Measurements from ENCODE around the gene SAMD10.
"Not testable (repeated sequence)": the region's sequence is repeated elsewhere in the genome, so short reads cannot be mapped to it uniquely, and the experiment has no call there.

Gene SAMD10

GRCh38 chr20:63931735-63932134 is 47.7 kb downstream of the SAMD10 start:
- no peak overlapping the region for H3K4me3 ChIP-seq (ENCODE audit: low read depth, low read length)
- no peak for TF ChIP-seq CTCF (IDR thresholded peaks at IDR 0.05; ENCODE audit: low read depth, low read length, missing control alignments)
- DNase-seq (ENCODE audit: low read depth), result no peak

DNA sequence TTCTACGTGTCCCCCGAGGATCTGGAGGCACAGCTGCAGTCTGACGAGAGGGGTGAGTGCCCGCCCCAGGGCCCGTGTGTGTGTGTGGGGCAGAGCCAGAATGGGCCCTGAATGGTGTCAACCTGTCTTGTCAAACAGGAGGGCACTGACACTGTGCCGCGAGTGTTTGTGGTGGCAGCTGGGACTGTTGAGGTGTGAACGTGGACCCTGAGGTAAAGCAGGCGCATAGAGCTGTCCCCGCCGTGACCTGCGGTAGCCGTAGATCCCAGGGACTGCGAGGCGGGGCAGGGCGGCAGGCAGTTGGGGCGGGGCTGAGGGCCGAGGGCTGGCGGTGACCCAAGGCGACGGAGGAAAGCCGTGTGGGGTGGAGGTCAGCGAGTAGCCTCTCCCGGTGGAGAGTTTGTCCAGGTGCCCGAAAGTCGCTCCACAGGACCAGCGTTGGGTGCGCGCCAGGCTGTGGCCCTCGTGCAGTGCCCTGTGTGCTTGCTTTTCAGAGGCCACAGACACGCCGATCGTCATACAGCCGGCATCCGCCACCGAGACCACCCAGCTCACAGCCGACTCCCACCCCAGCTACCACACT is 48.4 kb downstream of the SAMD10 start:
- no peak for DNase-seq (ENCODE audit: low read depth)
- H3K4me3 ChIP-seq (ENCODE audit: low read depth, low read length), result no peak overlapping the region
- no peak for TF ChIP-seq CTCF (IDR thresholded peaks at IDR 0.05; ENCODE audit: low read depth, low read length, missing control alignments)

DNA sequence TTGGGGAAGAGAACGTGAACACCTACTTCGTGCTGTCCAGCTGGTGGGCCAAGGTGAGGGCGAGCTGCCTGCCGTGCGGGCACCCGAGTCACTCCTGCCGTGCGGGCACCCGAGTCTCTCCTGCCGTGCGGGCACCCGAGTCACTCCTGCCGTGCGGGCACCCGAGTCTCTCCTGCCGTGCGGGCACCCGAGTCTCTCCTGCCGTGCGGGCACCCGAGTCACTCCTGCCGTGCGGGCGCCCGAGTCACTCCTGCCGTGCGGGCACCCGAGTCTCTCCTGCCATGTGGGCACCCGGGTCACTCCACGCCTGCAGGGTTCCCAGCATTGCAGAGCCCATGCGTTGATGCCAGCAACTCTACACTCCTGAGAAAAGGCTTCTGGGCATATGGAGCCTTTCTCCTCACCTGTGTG is 50.0 kb downstream of the SAMD10 start:
- H3K4me3 ChIP-seq (ENCODE audit: low read depth, low read length); DNase-seq (ENCODE audit: low read depth): not testable (repeated sequence)

DNA sequence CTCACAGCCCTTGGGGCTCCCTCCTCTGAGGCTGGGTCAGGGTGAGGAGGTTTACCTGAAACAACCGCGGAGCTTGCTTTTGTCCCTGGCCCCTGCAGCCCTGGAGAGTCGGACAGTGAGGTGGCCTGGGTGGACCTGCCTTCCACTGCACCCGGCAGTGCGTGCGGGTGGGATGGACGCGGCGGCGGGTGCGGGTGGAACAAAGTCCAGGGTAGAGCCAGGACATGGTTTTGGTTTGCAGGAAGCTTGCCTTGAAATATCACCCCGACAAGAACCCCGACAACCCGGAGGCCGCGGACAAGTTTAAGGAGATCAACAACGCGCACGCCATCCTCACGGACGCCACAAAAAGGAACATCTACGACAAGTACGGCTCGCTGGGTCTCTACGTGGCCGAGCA is 50.4 kb downstream of the SAMD10 start:
- no peak overlapping the region for H3K4me3 ChIP-seq (ENCODE audit: low read depth, low read length)
- DNase-seq (ENCODE audit: low read depth), result no peak
- TF ChIP-seq CTCF (IDR thresholded peaks at IDR 0.05; ENCODE audit: low read depth, low read length, missing control alignments), result no peak

- no peak for DNase-seq (ENCODE audit: low read depth)
- no peak overlapping the region for H3K4me3 ChIP-seq (ENCODE audit: low read depth, low read length)
- no peak for TF ChIP-seq CTCF (IDR thresholded peaks at IDR 0.05; ENCODE audit: low read depth, low read length, missing control alignments)
Measured at GRCh38 chr20:63926298-63926697, 53.1 kb downstream of the SAMD10 start.

GRCh38 chr20:63924241-63924640 is 55.2 kb downstream of the SAMD10 start:
- DNase-seq (ENCODE audit: low read depth), result no peak
- H3K4me3 ChIP-seq (ENCODE audit: low read depth, low read length), result no peak overlapping the region
- no peak for TF ChIP-seq CTCF (IDR thresholded peaks at IDR 0.05; ENCODE audit: low read depth, low read length, missing control alignments)

Measured in GM12864 (cell line).